H9 (cell line): ENCODE measurements around the gene NTRK2. TPM values are rescaled to one million over a fixed set of nuclear protein-coding genes. Genes with fewer than 3 reads are reported as not detected.

Experiments
- DNase-seq: peaks from one replicate; pipeline ENCODE4 v3.0.0-alpha.2; 2017
- H2AFZ ChIP-seq: one replicate; pipeline ENCODE4 v1.6.1; 2013; ENCODE audit warnings: mild to moderate bottlenecking, low read length, control low read depth, moderate library complexity
- H2AK5ac ChIP-seq: 2 replicates; pipeline ENCODE4 v1.6.1; 2013; ENCODE audit warnings: low read length, control low read depth, mixed read lengths; ENCODE audit not compliant: insufficient read length
- H2BK120ac ChIP-seq: one replicate; pipeline ENCODE4 v1.6.1; 2013; ENCODE audit warnings: low read depth, mild to moderate bottlenecking, low read length, control low read depth, inconsistent platforms; ENCODE audit not compliant: poor library complexity, severe bottlenecking
- H2BK12ac ChIP-seq: 2 replicates; pipeline ENCODE4 v1.6.1; 2013; ENCODE audit warnings: low read length, control low read depth, mixed read lengths, low read depth; ENCODE audit not compliant: insufficient read length
- H2BK15ac ChIP-seq: 2 replicates; pipeline ENCODE4 v1.6.1; 2013; ENCODE audit warnings: low read depth, low read length, control low read depth
- H2BK20ac ChIP-seq: one replicate; pipeline ENCODE4 v1.6.1; 2013; ENCODE audit warnings: low read depth, mild to moderate bottlenecking, low read length, control low read depth, inconsistent platforms; ENCODE audit not compliant: poor library complexity, severe bottlenecking
- H2BK5ac ChIP-seq: 2 replicates; pipeline ENCODE4 v1.6.1; 2013; ENCODE audit warnings: low read length, control low read depth, mixed read lengths; ENCODE audit not compliant: insufficient read length
- H3K14ac ChIP-seq: 2 replicates; pipeline ENCODE4 v1.6.1; 2013; ENCODE audit warnings: low read length, control low read depth; ENCODE audit not compliant: insufficient read depth
- H3K18ac ChIP-seq: 2 replicates; pipeline ENCODE4 v1.6.1; 2013; ENCODE audit warnings: low read depth, mild to moderate bottlenecking, mixed read lengths, low read length, control low read depth; ENCODE audit not compliant: insufficient read length
- H3K23ac ChIP-seq: 2 replicates; pipeline ENCODE4 v1.6.1; 2013; ENCODE audit warnings: low read length, control low read depth, mixed read lengths, low read depth; ENCODE audit not compliant: insufficient read length
- H3K23me2 ChIP-seq: 2 replicates; pipeline ENCODE4 v1.6.1; 2013; ENCODE audit warnings: low read depth, mild to moderate bottlenecking, mixed read lengths, low read length, control low read depth; ENCODE audit not compliant: insufficient read length, poor library complexity, severe bottlenecking
- H3K27ac ChIP-seq: 2 replicates; pipeline ENCODE4 v1.5.1; 2013; ENCODE audit warnings: low read length, control low read depth, mixed read lengths, low read depth; ENCODE audit not compliant: insufficient read length
- H3K27me3 ChIP-seq: 2 replicates; pipeline ENCODE4 v1.6.1; 2013; ENCODE audit warnings: low read length, control low read depth, inconsistent platforms; ENCODE audit not compliant: insufficient read depth
- H3K4ac ChIP-seq: 2 replicates; pipeline ENCODE4 v1.6.1; 2013; ENCODE audit warnings: low read depth, mild to moderate bottlenecking, control low read depth, inconsistent platforms, low read length, moderate library complexity
- H3K4me1 ChIP-seq: 2 replicates; pipeline ENCODE4 v1.6.1; 2013; ENCODE audit warnings: low read length, control low read depth, inconsistent platforms; ENCODE audit not compliant: insufficient read depth
- H3K4me2 ChIP-seq: 2 replicates; pipeline ENCODE4 v1.6.1; 2013; ENCODE audit warnings: low read length, control low read depth, mixed read lengths; ENCODE audit not compliant: insufficient read length, insufficient read depth
- H3K56ac ChIP-seq: 2 replicates; pipeline ENCODE4 v1.6.1; 2013; ENCODE audit warnings: low read depth, mild to moderate bottlenecking, mixed read lengths, low read length, control low read depth; ENCODE audit not compliant: insufficient read length
- H3K79me1 ChIP-seq: 2 replicates; pipeline ENCODE4 v1.6.1; 2013; ENCODE audit warnings: low read depth, mild to moderate bottlenecking, moderate library complexity, low read length, control low read depth, inconsistent platforms; ENCODE audit not compliant: insufficient read depth, poor library complexity, severe bottlenecking
- H3K79me2 ChIP-seq: 2 replicates; pipeline ENCODE4 v1.6.1; 2013; ENCODE audit warnings: low read length, control low read depth, inconsistent platforms; ENCODE audit not compliant: insufficient read depth
- H3K9ac ChIP-seq: 2 replicates; pipeline ENCODE4 v1.6.1; 2013; ENCODE audit warnings: low read length, control low read depth, mixed read lengths; ENCODE audit not compliant: insufficient read length; ENCODE audit errors: extremely low read depth
- H3K9me3 ChIP-seq: one replicate; pipeline ENCODE4 v1.6.1; 2013; ENCODE audit warnings: low read depth, low read length, inconsistent platforms; ENCODE audit not compliant: control insufficient read depth
- H3T11ph ChIP-seq: one replicate; pipeline ENCODE4 v1.6.1; 2013; ENCODE audit warnings: mild to moderate bottlenecking, low read length, control low read depth, inconsistent platforms
- H4K20me1 ChIP-seq: one replicate; pipeline ENCODE4 v1.6.1; 2013; ENCODE audit not compliant: control insufficient read depth, insufficient read length, insufficient read depth
- H4K5ac ChIP-seq: 2 replicates; pipeline ENCODE4 v1.6.1; 2013; ENCODE audit warnings: low read depth, mild to moderate bottlenecking, mixed read lengths, low read length, control low read depth; ENCODE audit not compliant: insufficient read length
- H4K8ac ChIP-seq: replicated peaks from 2 replicates; pipeline ENCODE4 v1.6.1; 2013; ENCODE audit warnings: low read length, control low read depth, mixed read lengths, low read depth; ENCODE audit not compliant: insufficient read length
- H4K91ac ChIP-seq: 2 replicates; pipeline ENCODE4 v1.6.1; 2013; ENCODE audit warnings: low read depth, mild to moderate bottlenecking, moderate library complexity, mixed read lengths, low read length, control low read depth; ENCODE audit not compliant: insufficient read length
- H3K27ac Mint-ChIP-seq, 3 experiments: 2 replicates in 2 of 3; 3 replicates in 1 of 3; pipeline ENCODE4 v1.8.0; 2020 to 2021; ENCODE audit warnings: mixed read lengths in 3 of 3, mild to moderate bottlenecking in 1 of 3, moderate library complexity in 1 of 3
- H3K27me3 Mint-ChIP-seq: 2 replicates; pipeline ENCODE4 v1.8.0; 2021; ENCODE audit warnings: low read depth, mild to moderate bottlenecking, moderate library complexity, mixed read lengths
- H3K36me3 Mint-ChIP-seq, 3 experiments: 2 replicates in 2 of 3; 3 replicates in 1 of 3; pipeline ENCODE4 v1.8.0; 2020 to 2021; ENCODE audit warnings: low read depth in 3 of 3, mixed read lengths in 3 of 3; ENCODE audit not compliant: insufficient read depth in 1 of 3
- H3K4me1 Mint-ChIP-seq, 2 experiments: 2 replicates each; pipeline ENCODE4 v1.8.0; 2020; ENCODE audit warnings: mixed read lengths in 2 of 2
- H3K4me3 Mint-ChIP-seq, 2 experiments: 2 replicates in 1 of 2; 3 replicates in 1 of 2; pipeline ENCODE4 v1.8.0; 2020 to 2021; ENCODE audit warnings: mild to moderate bottlenecking in 2 of 2, mixed read lengths in 2 of 2, moderate library complexity in 1 of 2
- H3K9me3 Mint-ChIP-seq, 2 experiments: 2 replicates in 1 of 2; 3 replicates in 1 of 2; pipeline ENCODE4 v1.8.0; 2020; ENCODE audit warnings: mild to moderate bottlenecking in 2 of 2, mixed read lengths in 2 of 2, moderate library complexity in 1 of 2
- WGBS: extraction: QIAGEN DNeasy Blood & Tissue Kit; methylation state at CpG from one replicate; pipeline ENCODE4 v1.1.7; 2013; ENCODE audit warnings: missing lambda C conversion rate, low lambda C conversion rate, mixed read lengths; ENCODE audit not compliant: insufficient read length; ENCODE audit errors: extremely low coverage; 5-methylcytosine and 5-hydroxymethylcytosine counted together
- total RNA-seq: library from RNA; stranded (reverse); gene quantifications from 2 replicates; pipeline ENCODE4 v1.2.1, GENCODE V29; 2021
- TF ChIP-seq, protein P1 (sequence below): fragments of 200-600 bp; sonication (generic); conservative IDR thresholded peaks from 3 replicates; pipeline ENCODE4 v1.8.0; 2021; ENCODE audit warnings: antibody characterized with exemption, mild to moderate bottlenecking

Gene NTRK2
- total RNA-seq, 1 experiment from 2014 or later: 0.02 TPM

DNA sequence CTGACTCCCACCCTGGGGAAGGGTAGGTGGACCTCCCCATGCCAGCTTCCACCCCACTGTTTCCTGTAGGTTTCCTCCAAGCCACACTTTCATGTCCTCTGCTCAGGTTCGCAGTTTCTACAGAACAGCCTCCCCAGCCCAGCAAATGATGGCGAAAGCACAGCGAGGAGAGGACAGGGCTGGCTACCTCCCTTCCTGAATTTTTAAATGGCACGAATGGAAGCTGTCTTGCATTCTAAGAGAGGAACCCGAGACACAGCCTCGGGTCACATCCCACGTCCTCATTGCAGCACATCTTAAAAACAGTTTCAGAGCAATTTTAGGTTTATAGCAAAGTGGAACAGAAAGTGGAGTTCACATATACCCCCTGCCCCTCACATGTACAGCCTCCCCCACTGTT is 330.3 kb downstream of the NTRK2 start:
- Histone ChIP-seq H2BK120ac (no peak overlapping the region), H3K79me1 (no peaks in the 10 kb centered on the region), H3K4me1 (peaks cover 3% of the 10 kb centered on the region; the same call in 1 of the 2 replicates), H4K5ac (no peak overlapping the region), H4K20me1 (no peaks in the 10 kb centered on the region), H3K14ac (no peak overlapping the region), H3K23ac (no peak overlapping the region), H4K8ac (no peak overlapping the region), H2BK20ac (no peak overlapping the region), H3K23me2 (no peaks in the 10 kb centered on the region), H2BK5ac (no peak overlapping the region), H3K9me3 (no peaks in the 10 kb centered on the region), H3K56ac (no peak overlapping the region), H3K79me2 (no peaks in the 10 kb centered on the region), H3K9ac (no peak overlapping the region), H3K27ac (no peak overlapping the region), H2AK5ac (no peak overlapping the region), H2BK12ac (no peak overlapping the region), H2AFZ (no peak overlapping the region), H3K18ac (no peak overlapping the region), H2BK15ac (no peak overlapping the region), H3K27me3 (no peaks in the 10 kb centered on the region), H3K4me2 (no peak overlapping the region), H3T11ph (no peak overlapping the region), H3K4ac (no peak overlapping the region), H4K91ac (no peak overlapping the region)
- peaks cover 21 to 22% of the 10 kb centered on the region in 2 experiments for H3K4me1 Mint-ChIP-seq
- H3K9me3 Mint-ChIP-seq: peaks cover 23 to 33% of the 10 kb centered on the region in 2 experiments
- peaks cover 4 to 30% (median 11%) of the 10 kb centered on the region in 3 experiments for H3K36me3 Mint-ChIP-seq
- no peak overlapping the region; a peak in 1 of 7 replicates for H3K27ac Mint-ChIP-seq
- DNase-seq: no peak
- H3K4me3 Mint-ChIP-seq: no peak overlapping the region
- TF ChIP-seq, protein P1, sequence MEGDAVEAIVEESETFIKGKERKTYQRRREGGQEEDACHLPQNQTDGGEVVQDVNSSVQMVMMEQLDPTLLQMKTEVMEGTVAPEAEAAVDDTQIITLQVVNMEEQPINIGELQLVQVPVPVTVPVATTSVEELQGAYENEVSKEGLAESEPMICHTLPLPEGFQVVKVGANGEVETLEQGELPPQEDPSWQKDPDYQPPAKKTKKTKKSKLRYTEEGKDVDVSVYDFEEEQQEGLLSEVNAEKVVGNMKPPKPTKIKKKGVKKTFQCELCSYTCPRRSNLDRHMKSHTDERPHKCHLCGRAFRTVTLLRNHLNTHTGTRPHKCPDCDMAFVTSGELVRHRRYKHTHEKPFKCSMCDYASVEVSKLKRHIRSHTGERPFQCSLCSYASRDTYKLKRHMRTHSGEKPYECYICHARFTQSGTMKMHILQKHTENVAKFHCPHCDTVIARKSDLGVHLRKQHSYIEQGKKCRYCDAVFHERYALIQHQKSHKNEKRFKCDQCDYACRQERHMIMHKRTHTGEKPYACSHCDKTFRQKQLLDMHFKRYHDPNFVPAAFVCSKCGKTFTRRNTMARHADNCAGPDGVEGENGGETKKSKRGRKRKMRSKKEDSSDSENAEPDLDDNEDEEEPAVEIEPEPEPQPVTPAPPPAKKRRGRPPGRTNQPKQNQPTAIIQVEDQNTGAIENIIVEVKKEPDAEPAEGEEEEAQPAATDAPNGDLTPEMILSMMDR: no peak
- WGBS: no CpG with 5 or more reads among the region's 7 CpGs
- H3K27me3 Mint-ChIP-seq: peaks cover 31% of the 10 kb centered on the region
